Measurements from ENCODE around the gene RNF10.
A peak's percentile ranks its signal among the peaks of the same experiment; 100 is the strongest.
"Not testable (repeated sequence)": the region's sequence is repeated elsewhere in the genome, so short reads cannot be mapped to it uniquely, and the experiment has no call there.

The RNF10 gene

DNA sequence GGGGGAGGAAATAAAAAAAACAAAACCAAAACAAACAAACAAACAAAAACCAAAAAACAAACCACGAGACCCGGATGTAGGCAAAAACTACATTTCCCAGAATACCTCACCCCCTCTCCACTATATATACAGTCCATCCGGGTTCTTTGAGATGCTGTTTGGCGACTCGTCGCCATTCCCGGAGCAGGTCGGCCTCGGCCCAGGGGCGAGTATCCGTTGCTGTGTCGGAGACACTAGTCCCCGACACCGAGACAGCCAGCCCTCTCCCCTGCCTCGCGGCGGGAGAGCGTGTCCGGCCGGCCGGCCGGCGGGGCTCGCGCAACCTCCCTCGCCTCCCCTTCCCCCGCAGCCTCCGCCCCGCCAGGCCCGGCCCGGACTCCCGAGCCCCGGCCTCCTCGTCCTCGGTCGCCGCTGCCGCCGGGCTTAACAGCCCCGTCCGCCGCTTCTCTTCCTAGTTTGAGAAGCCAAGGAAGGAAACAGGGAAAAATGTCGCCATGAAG lies at the start of gene RNF10:
Gene RNF10, plus strand, starts transcription at position 154 of the 500 bp plus-strand sequence. CDS start 456 bp downstream, outside the sequence.
- peak; percentile 89 for DNase-seq

DNA sequence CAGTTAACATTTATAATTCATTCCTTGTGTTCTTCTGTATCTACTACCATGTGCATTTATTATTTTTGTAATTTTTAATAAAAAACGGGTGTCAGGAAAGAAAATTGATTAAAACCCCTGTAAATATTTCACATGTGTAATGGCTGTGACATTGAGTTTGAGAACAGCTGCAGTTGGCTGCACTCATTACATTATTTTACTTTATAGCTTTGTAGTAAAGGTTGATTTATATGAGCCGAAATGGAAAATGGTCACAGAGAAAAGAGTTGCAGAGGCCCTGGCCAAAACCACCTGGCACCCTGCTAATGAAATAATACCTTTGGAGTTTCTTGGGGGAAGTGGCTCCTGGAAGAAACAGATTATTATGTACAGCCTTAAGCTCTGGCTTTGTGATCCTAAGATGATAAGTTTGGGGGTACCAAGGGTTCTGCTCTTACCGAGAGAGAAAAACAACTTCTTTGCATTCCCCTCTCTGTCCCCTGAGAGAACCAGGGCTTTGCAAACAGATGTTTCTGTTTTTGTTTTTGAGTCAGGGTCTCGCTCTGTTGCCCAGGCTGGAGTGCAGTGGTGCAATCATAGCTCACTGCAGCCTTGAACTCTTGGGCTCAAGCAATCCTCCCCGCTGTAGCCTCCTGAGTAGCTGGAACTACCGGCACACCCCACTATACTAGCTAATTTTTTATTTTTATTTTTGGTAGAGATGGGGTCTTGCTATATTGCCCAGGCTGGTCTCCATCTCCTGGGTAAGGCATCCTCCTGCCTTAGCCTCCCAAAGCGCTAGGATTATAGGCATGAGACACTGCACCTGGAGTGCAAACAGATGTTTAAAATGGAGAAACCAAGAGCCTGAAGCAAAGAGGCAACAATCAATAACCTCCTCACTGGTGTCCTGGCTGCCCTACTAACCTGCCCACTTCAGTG lies 47.9 kb upstream of the RNF10 start:
- no peak for DNase-seq

DNA sequence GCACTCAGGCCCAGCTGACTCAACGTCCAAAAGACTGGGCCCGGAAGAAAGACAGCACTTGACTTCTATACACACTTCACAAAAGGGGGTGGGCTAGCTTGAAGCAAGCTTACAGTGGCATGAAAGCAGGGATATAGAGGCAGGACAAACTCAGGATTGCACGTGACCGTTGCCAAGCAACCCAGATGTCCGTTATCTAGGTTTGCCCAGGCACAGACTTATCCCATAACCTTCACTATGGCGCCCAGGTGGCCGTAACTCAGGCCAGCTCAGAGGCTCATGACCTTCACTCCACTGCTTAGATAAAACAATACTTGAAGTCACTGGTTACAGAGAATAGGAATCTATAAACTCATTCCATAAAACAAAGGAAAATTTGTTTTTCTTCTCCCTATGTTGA lies 46.6 kb upstream of the RNF10 start:
- not testable (repeated sequence) for DNase-seq

DNA sequence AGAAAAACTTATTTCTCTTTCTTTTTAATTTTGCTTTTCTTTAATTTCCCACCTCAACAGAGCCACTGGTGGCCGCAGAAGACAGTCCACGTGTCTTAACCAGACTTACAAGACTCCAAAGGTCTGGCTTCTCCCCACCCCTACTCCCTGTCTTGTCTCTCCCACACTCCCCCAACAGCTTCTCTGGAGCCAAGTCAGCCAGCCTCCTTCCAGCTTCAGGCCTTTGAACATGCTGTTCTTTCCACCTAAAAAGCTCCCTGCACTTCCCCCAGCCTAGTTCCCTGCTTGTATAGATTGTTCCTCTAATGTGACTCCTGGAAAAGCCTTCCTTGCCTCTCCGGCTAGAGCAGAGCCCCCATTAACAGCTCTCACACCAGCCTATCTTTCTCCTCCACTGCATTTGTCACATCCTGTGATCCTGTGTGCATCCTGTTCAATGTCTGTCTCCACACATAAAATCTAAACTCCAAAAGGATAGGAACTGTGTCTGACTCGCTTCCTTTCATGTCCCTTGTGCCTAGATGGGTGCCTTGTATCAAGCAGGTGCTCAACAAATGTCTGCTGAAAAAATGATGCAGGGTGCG lies 46.0 kb upstream of the RNF10 start:
- DNase-seq = no peak

DNA sequence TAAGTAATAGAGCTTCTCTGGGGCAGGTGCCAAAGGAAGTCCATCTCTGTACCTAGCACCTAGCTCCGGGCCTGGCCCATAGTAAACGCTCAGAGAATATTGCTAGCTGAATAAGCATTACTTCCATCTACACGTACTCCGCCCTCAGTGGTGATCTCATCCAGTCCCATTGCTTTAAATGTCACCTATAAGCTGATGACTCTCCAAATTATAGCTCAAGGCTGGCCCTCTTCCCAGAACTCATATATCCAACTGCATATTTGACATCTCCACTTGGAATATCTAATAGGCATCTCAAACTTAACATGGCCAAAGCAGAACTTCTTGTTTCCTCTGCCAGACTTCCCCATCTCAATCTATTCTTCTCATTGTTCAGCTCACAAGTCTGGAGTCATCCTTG lies 45.1 kb upstream of the RNF10 start:
- DNase-seq = no peak

DNA sequence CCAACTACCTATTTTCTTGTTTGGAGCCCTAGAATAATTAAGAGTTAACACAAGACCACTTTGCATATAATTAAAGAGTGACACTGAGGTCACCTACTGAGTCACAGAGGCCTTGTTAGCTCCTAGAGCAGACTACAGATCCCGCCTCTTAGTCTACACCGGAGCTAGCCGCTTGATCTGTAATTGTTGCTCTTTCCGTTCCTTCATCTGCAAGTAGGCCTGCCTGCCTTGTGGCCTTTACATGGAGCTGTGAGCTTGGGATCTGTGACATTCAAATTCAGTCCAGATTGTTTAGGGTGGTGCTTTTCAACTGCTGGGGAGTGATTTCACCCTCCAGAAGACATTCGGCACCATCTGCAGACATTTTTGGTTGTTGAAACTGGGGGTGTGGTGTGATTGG lies 43.8 kb upstream of the RNF10 start:
- no peak for DNase-seq

DNA sequence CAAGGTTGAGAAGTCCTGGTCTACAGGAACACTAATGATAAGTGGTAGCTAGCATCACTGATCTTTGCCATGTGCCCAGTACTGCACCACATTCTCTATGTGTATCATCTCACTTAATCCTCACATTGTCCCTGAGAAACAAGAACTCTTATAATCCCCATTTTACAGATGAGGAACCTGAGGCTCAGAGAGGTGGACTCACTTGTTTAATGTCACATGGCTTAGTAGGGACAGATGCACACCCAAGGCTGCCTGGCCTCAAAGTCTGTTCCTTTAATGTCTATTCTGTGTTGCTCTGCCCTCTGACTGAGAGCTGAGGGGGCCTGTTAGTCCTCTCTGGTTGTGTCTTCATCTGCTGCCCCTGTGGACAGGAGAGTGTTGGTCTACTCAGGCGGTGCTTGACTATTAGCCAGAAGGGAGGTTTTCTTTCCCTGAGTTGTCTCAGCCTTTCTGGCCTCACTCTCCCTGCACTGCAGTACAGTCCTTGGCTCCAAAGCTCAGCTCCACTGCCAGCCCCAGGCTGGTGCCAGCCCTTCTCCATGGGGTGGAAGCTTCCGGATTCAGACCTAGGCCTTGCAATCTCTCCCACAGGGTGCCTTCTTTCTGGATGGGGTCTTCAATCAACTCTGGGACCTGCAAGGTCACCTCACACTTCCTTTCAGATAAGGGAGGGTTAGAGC lies 43.2 kb upstream of the RNF10 start:
- DNase-seq = no peak

DNA sequence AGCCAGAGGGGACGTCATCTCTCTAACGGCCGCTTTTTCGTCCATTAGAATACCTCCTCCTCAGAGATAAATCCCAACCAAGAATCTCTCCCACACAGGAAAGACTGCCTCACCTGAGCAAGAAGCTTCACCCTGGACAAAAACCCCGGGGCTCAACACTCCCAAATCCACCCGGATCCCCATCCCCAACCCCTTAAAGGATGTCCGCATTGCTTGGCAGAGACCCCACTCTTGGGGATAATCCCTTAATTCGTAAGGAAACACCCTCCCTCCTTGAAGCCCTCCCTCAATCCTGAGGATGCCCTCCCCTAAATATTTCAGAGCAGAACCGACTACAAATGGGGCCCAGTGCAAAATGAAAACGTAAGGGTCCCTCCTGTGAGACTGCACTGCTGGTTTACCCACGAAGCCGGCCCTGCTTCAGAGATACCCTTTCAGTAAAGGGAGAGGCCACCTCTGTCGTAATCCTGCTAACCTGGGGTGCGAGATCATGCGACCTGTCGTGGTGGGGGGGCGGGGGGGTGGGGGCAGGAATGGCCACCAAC lies 38.9 kb upstream of the RNF10 start:
- no peak for DNase-seq

DNA sequence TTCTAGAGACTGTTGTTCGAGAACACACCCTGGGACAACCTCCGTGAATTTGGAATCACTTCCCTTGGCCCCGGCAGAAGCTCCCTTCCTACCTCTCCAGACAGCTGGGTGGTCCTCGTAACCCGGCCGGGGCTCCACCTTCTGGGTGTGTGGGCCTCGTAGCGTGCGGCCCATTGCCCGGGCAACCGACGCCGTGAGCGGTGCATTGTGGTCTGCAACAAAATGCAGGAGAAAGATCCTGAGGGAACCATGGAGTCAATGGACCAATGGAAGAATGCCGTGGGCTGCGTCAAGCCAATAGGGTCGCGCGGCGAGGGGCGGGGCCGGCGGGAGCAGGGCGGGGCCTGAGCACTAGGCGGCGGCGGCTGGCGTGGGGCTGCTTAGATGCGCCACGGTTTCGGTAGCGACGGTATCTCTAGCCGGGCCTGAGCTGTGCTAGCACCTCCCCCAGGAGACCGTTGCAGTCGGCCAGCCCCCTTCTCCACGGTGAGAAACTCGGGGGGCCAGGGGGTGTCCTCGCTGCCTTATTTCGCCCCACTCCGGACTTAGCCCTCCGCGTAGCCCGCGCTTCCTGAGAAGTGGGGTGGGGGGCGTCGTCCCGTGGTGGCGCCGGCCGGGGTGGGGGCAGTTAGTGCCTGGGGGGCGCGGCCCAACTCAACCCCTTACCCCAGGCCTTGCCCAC lies 38.3 kb upstream of the RNF10 start, which contains the start of gene DYNLL1:
Gene DYNLL1, plus strand, starts transcription at position 383 of the 682 bp plus-strand sequence. CDS start 309 bp downstream, outside the sequence.
- DNase-seq = peak; percentile 99

DNA sequence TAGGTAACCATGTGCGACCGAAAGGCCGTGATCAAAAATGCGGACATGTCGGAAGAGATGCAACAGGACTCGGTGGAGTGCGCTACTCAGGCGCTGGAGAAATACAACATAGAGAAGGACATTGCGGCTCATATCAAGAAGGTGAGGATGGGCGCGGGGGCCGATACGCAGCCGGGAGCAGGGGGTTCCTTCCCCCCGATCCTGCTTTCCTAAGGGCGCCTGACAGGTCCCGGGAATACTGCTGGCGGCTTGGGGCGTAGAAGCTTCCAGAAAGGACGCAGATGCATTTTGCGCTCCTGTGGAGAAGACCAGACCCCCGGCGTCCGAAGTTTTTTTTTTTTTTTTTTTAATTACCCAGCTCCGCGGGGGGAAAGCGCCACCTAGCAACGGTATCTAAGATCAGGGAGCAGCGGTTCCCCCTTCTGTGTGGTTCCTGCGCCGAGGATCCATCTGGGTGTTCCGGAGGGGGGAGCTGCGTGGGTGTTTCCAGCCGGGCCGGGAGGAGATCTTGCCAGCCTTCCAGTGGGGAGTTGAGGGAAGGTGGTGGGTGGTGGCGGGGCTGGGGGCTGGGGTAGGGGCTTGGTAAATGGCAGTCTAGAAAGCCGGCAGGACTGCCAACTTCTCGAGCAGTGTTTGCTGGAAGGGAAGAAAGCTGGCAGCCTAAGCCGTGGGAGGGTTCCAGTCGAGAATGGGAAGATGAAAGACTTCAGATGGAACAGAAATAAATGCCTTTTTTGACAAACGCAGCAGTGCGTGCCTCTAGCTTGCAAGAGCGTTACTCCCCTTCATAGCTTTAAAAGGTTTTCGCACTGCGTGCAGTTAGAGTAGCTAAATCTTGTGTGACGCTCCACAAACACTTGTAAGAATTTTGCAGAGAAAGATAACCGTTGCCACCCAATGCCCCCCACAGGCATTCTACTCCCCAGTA lies 37.5 kb upstream of the RNF10 start:
- peak; percentile 85 for DNase-seq

DNA sequence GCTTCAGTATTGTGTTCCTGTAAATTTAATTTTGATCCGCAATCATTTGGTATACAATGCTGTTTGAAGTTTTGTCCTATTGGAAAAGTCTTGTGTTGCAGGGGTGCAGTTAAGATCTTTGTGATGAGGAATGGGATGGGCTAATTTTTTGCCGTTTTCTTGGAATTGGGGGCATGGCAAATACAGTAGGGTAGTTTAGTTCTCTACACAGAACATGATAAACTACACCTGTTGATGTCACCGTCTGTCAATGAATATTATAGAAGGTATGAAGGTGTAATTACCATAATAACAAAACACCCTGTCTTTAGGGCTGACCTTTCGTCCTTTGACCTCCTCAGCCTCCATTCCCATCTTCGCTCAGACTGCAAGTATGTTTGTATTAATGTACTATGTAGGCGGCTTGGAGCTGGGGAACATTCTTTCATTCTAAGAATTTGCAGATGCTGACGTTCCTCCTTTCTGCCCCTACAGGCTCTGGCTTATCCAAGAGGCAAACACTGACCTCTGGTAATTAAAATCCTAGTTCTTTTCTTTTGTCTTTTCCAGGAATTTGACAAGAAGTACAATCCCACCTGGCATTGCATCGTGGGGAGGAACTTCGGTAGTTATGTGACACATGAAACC lies 36.5 kb upstream of the RNF10 start:
- DNase-seq = no peak

DNA sequence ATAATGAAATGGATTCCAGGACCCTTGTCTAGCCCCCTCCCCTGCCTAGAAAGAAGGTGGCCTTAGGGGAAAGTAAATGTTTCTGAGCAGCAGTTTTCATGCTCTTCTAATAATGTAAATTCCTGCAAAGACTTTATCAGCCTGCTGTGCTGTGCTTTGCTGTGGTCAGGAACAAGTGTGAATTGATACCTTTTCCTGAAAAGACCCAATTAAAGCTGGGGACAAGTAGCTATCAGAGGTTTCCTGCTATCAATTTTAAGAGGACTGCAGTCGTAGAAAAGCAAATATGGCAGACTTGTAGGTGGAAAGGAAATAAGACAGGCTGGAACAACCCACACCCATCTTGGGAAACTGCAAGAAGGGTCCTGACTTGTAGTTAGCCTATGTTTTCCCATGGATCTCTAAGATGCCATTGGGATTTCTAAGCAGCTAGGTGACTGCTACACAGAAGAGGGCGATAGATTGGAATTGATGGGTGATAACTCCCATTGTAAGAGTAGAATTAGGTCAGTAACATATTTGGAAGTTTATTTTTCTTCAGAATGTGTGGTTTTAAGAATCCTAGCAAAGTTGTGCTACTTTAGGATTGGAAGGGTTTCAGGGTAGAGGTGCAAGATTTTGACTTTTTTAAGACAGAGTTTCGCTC lies 35.2 kb upstream of the RNF10 start:
- DNase-seq = no peak

DNA sequence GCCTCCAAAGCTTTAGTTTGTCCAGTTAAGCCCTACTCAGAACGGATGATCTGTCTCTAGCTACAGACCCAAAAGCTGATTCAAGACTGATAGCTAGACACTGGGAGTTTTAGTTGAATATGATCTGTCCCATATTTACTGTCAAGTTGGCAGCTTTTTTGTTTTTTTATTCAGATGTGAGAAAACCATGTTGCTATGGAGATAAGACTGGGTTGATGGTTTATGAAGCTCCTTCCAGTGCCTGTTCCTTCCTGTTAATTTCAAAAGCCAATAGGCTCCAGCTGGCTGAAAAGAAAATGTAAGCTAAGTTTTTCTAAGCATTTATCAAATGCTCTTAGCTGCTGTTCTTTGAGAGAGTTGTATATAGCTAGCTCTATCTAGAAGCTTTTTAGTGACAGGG lies 33.6 kb upstream of the RNF10 start:
- DNase-seq = no peak

DNA sequence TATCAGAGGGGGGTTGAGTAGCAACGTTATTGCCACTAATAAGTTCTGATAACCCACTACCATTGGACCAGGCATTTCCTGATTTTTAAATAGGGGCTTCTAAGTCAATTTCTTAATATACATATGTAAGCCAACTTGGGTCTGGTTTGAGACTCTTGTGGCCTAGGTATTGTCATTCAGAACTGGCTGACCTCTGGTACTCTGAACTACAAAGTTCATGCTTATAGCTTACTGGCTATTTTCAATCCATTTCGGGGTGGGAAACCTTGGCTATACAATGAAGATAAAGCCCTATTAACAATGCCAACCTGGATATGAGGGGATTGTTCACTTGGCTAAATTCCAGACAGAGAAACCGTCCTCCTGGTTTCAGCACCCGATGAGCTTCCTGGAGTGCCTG lies 29.6 kb upstream of the RNF10 start:
- no peak for DNase-seq

DNA sequence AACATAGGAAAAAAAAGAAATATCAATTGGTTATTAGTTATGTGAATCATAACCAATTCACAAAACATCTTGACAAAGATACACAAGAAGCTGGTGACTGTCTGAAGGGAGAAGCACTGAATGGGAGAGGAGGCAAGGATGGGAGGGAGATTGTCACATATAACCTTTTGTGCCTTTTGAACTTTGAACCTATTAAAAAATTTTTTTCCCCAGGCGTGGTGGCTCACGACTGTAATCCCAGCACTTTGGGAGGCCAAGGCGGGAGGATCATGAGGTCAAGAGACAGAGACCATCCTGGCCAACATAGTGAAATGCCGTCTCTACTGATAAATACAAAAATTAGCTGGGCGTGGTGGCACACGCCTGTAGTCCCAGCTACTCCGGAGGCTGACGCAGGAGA lies 25.6 kb upstream of the RNF10 start:
- DNase-seq = no peak

DNA sequence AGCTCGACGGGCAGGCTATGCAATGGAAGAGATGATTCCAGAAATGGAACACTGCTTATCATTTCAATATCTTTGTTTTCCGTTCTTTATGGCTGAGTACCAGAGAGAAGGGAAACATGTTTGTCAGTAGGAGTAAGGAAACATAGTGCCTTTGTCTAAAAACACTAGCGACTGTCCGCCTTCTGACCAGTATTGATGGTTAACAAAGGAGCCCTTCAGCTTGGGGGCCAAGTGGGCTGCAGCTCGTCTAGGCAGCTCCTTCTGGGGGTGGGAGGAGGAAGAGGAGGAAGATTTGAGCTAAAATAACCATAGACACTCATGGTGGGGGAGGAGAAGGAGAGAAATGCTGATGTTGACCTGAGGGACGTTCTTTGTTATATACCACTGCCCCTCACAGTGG lies 20.2 kb upstream of the RNF10 start:
- DNase-seq = no peak

DNA sequence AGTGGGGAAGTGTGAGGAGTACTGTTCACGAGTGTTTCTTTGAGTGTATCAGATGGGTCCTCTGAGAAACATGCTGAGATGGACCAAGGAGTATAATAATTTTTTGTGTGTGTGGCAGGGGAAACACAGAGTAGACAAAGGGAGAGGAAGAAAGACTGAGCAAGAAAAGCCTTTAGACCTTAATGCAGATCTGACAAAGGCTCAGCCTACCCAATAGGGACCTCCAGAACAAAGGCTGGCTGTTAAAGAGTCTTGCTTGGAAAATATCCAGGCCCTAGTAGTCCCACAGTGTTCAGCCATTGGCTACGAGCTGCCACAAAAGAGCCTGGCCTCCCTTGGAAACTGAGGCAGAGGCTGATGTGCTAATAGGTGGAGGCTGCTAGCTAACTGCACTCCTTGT lies 18.7 kb upstream of the RNF10 start:
- no peak for DNase-seq

DNA sequence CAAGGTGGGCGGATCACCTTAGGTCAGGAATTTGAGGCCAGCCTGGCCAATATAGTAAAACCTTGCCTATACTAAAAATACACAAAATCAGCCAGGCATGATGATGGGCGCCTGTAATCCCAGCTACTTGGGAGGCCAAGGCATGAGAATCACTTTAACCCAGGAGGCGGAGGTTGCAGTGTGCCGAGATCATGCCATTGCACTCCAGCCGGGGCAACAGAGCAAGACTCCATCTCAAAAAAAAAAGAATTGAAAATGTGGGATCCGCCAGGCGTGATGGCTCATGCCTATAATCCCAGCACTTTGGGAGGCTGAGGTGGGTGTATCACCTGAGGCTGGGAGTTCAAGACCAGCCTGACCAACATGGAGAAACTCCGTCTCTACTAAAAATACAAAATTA lies 14.8 kb upstream of the RNF10 start:
- DNase-seq = not testable (repeated sequence)

DNA sequence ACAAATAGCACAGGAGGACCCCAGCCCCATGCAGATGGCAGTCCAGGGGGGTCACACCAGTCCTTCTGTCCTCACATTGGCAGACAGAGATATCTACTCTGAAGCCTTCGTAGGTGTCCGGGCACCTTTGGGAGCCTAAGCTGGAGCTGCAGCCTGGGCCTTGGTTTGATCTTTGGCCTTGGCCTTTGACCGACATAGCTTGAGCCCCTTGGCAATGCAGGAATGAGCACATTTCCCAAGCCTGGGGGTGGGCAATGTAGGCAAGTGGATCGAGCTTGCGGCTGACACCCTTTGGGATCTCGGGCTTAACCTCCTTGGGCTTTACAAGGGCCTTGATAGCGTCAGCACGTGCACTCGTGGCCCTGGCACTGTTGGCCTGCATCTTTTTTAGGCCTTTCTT lies 11.6 kb upstream of the RNF10 start:
- DNase-seq = no peak

DNA sequence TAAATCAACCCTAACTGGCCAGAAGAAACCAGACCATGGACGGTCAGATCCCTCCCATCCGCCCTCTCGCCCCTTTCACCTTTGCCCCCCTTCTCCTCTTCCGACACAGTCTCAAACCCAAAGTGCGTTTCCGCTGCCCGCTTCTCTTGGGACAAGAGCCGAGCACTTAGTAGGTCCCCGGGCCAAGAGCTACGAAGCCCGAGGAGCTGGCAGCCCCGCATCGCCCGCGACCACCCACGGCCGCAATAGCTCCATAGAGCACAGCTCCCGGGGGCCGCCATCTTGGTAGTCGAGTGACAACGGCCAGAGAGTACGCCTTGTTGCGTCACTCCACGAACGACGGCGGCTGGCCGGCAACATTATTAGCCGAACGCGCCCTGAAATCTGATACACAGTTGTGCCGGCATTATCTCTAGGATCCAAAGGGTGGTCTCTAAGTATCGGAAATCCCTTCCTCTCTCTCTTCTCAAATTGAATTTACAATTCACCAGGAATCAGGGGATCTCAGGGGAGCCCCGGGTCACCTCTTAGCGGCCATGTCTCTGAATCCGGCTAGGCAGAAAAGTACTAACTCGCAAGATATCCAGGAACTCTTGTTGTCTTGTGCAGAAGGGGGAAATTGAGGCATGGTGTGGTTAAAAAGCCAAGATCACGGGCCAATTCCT lies 5.2 kb upstream of the RNF10 start, which contains the start of gene COQ5:
Gene COQ5, minus strand, starts transcription at position 298 of the 665 bp plus-strand sequence. Its CDS starts 17 bp downstream, at position 281.
- DNase-seq = peak; percentile 93
